Neural progenitor cell (in vitro differentiated cells): Measurements from ENCODE around the gene VAT1L. TPM values are rescaled to one million over a fixed set of nuclear protein-coding genes. Genes with fewer than 3 reads are reported as not detected.

ENCODE experiments used
- DNase-seq: peaks from one replicate; pipeline ENCODE4 v3.0.0-alpha.2; 2016; ENCODE audit warnings: low spot score
- H2AFZ ChIP-seq: fragments of 200-600 bp; sonication (generic); replicated peaks from 2 replicates; pipeline ENCODE4 v1.6.1; 2016; ENCODE audit warnings: antibody characterized with exemption
- H3F3A ChIP-seq: fragments of 200-600 bp; sonication (generic); 2 replicates; pipeline ENCODE4 v1.6.1; 2016; ENCODE audit warnings: antibody characterized with exemption, low read depth
- H3K27ac ChIP-seq: fragments of 200-600 bp; sonication (generic); 2 replicates; pipeline ENCODE4 v1.5.1; 2016; ENCODE audit warnings: mild to moderate bottlenecking
- H3K27me3 ChIP-seq: fragments of 200-600 bp; sonication (generic); 2 replicates; pipeline ENCODE4 v1.6.1; 2016; ENCODE audit warnings: mild to moderate bottlenecking, moderate library complexity
- H3K36me3 ChIP-seq: fragments of 200-600 bp; sonication (generic); 2 replicates; pipeline ENCODE4 v1.5.1; 2016
- H3K4me1 ChIP-seq: fragments of 200-600 bp; sonication (generic); 2 replicates; pipeline ENCODE4 v1.6.1; 2016; ENCODE audit warnings: mixed run types
- H3K4me2 ChIP-seq: fragments of 200-600 bp; sonication (generic); 2 replicates; pipeline ENCODE4 v1.6.1; 2016
- H3K4me3 ChIP-seq: fragments of 200-600 bp; sonication (generic); 2 replicates; pipeline ENCODE4 v1.5.1; 2016
- H3K79me2 ChIP-seq: fragments of 200-600 bp; sonication (generic); 2 replicates; pipeline ENCODE4 v1.6.1; 2016; ENCODE audit warnings: low read depth
- H3K9ac ChIP-seq: fragments of 200-600 bp; sonication (generic); 2 replicates; pipeline ENCODE4 v1.6.1; 2016
- H3K9me3 ChIP-seq: fragments of 200-600 bp; sonication (generic); 2 replicates; pipeline ENCODE4 v1.5.1; 2016; ENCODE audit warnings: low read depth
- H4K20me1 ChIP-seq: fragments of 200-600 bp; sonication (generic); 2 replicates; pipeline ENCODE4 v1.6.1; 2016; ENCODE audit warnings: low read depth
- H3K27ac Mint-ChIP-seq: 3 replicates; pipeline ENCODE4 v1.8.0; 2021; ENCODE audit warnings: mixed read lengths
- H3K27me3 Mint-ChIP-seq: 2 replicates; pipeline ENCODE4 v1.8.0; 2022; ENCODE audit warnings: low read depth, mild to moderate bottlenecking, inconsistent platforms, moderate library complexity, mixed read lengths; ENCODE audit not compliant: insufficient read depth
- H3K36me3 Mint-ChIP-seq: 3 replicates; pipeline ENCODE4 v1.8.0; 2021; ENCODE audit warnings: mixed read lengths
- H3K4me1 Mint-ChIP-seq: 3 replicates; pipeline ENCODE4 v1.8.0; 2021; ENCODE audit warnings: mixed read lengths
- H3K4me3 Mint-ChIP-seq: 3 replicates; pipeline ENCODE4 v1.8.0; 2021; ENCODE audit warnings: mild to moderate bottlenecking, moderate library complexity, mixed read lengths
- H3K9me3 Mint-ChIP-seq: 3 replicates; pipeline ENCODE4 v1.8.0; 2020; ENCODE audit warnings: mixed read lengths
- EZH2 ChIP-seq: fragments of 200-600 bp; sonication (generic); IDR thresholded peaks from 2 replicates; pipeline ENCODE4 v1.6.1; 2017; ENCODE audit warnings: antibody characterized with exemption, mild to moderate bottlenecking, moderate library complexity
- EZH2phosphoT487 ChIP-seq: fragments of 200-600 bp; sonication (generic); IDR thresholded peaks from 2 replicates; pipeline ENCODE4 v1.6.1; 2017; ENCODE audit warnings: antibody characterized with exemption
- total RNA-seq: library from RNA; depleted of rRNA; stranded (reverse); fragments of >200 nt; gene quantifications from 2 replicates; pipeline ENCODE4 v1.2.3, GENCODE V29; 2015; ENCODE audit warnings: low replicate concordance
- TF ChIP-seq, protein P1 (sequence below): fragments of 200-600 bp; sonication (generic); IDR thresholded peaks from 2 replicates; pipeline ENCODE4 v1.5.1; 2017; ENCODE audit warnings: antibody characterized with exemption, mild to moderate bottlenecking

Gene VAT1L
- total RNA-seq, 1 donor from 2014 or later, result 43.2 TPM

GRCh38 chr16:77956231-77956630, 167.9 kb downstream of the VAT1L start:
- peaks cover 35% of the 10 kb centered on the region for H3K36me3 Mint-ChIP-seq
- no peak overlapping the region for H3K27ac ChIP-seq
- no peak overlapping the region for H2AFZ ChIP-seq
- no peak overlapping the region for H3K4me2 ChIP-seq
- H3K36me3 ChIP-seq, result no peaks in the 10 kb centered on the region
- no peak for DNase-seq
- H3K4me1 ChIP-seq, result no peaks in the 10 kb centered on the region
- H3K4me3 ChIP-seq, result no peak overlapping the region
- H3K4me1 Mint-ChIP-seq, result peaks cover 13% of the 10 kb centered on the region
- H4K20me1 ChIP-seq, result no peaks in the 10 kb centered on the region
- H3K9ac ChIP-seq, result no peak overlapping the region
- H3K27ac Mint-ChIP-seq, result no peak overlapping the region
- no peaks in the 10 kb centered on the region for H3K9me3 ChIP-seq
- H3K27me3 ChIP-seq, result no peaks in the 10 kb centered on the region
- no peaks in the 10 kb centered on the region for H3K79me2 ChIP-seq
- peaks cover 5% of the 10 kb centered on the region for H3K27me3 Mint-ChIP-seq
- peaks cover 11% of the 10 kb centered on the region for H3K9me3 Mint-ChIP-seq
- H3K4me3 Mint-ChIP-seq, result no peak overlapping the region
- TF ChIP-seq, protein P1, sequence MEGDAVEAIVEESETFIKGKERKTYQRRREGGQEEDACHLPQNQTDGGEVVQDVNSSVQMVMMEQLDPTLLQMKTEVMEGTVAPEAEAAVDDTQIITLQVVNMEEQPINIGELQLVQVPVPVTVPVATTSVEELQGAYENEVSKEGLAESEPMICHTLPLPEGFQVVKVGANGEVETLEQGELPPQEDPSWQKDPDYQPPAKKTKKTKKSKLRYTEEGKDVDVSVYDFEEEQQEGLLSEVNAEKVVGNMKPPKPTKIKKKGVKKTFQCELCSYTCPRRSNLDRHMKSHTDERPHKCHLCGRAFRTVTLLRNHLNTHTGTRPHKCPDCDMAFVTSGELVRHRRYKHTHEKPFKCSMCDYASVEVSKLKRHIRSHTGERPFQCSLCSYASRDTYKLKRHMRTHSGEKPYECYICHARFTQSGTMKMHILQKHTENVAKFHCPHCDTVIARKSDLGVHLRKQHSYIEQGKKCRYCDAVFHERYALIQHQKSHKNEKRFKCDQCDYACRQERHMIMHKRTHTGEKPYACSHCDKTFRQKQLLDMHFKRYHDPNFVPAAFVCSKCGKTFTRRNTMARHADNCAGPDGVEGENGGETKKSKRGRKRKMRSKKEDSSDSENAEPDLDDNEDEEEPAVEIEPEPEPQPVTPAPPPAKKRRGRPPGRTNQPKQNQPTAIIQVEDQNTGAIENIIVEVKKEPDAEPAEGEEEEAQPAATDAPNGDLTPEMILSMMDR, result no peak
- no peak for TF ChIP-seq EZH2phosphoT487
- no peak for TF ChIP-seq EZH2
- H3F3A ChIP-seq, result peaks cover 2% of the 10 kb centered on the region

DNA sequence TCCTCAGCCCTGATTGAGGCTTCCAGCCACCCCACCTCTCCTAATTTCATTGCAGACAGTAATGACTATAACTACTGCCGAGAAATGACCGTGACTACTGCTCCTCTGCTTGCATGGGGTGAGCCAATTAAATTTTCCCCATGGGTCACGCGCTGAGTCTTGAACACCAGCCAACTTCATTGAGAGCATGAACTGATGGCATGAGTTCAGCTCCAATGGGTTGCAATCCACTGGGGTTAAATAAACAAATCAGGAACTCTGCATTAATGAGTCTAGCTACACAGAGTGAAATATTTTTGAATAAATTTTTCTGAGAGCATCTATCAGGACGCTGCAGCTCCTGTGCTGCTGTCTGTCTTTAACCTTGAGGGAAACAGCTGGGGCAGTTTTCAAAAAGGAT, 172.4 kb downstream of the VAT1L start:
- Histone ChIP-seq H3K79me2 (no peaks in the 10 kb centered on the region), H2AFZ (no peak overlapping the region), H3K4me3 (no peak overlapping the region), H3K4me1 (peaks cover 17% of the 10 kb centered on the region), H3K27ac (no peak overlapping the region), H3K27me3 (no peaks in the 10 kb centered on the region), H4K20me1 (no peaks in the 10 kb centered on the region), H3K9me3 (no peaks in the 10 kb centered on the region), H3K36me3 (no peaks in the 10 kb centered on the region), H3K9ac (no peak overlapping the region), H3F3A (peaks cover 23% of the 10 kb centered on the region), H3K4me2 (no peak overlapping the region)
- no peak overlapping the region for H3K27ac Mint-ChIP-seq
- no peak overlapping the region for H3K4me3 Mint-ChIP-seq
- H3K9me3 Mint-ChIP-seq, result peaks cover 17% of the 10 kb centered on the region
- peaks cover 37% of the 10 kb centered on the region for H3K36me3 Mint-ChIP-seq
- peaks cover 9% of the 10 kb centered on the region for H3K27me3 Mint-ChIP-seq
- TF ChIP-seq EZH2, result no peak
- DNase-seq, result no peak
- peaks cover 41% of the 10 kb centered on the region for H3K4me1 Mint-ChIP-seq

- peaks cover 33% of the 10 kb centered on the region for H3F3A ChIP-seq
These were observed 173.4 kb downstream of the VAT1L start for GRCh38 chr16:77961814-77962213.

GRCh38 chr16:77962689-77963088, 174.3 kb downstream of the VAT1L start:
- Histone ChIP-seq H3K27me3 (no peaks in the 10 kb centered on the region), H3K4me2 (peak overlapping the region; percentile 46), H3K4me3 (no peak overlapping the region), H2AFZ (no peak overlapping the region), H3K79me2 (no peaks in the 10 kb centered on the region), H3K27ac (no peak overlapping the region), H3F3A (peaks cover 42% of the 10 kb centered on the region), H3K9me3 (no peaks in the 10 kb centered on the region), H3K36me3 (no peaks in the 10 kb centered on the region), H3K4me1 (peaks cover 31% of the 10 kb centered on the region), H4K20me1 (peaks cover 4% of the 10 kb centered on the region), H3K9ac (no peak overlapping the region)
- TF ChIP-seq EZH2 (no peak), EZH2phosphoT487 (no peak)
- TF ChIP-seq, protein P1, result no peak
- Mint-ChIP-seq H3K27me3 (peaks cover 9% of the 10 kb centered on the region), H3K27ac (peak overlapping the region; percentile 94), H3K9me3 (peaks cover 17% of the 10 kb centered on the region), H3K4me1 (peaks cover 59% of the 10 kb centered on the region), H3K36me3 (peaks cover 30% of the 10 kb centered on the region), H3K4me3 (peak overlapping the region; percentile 40)
- DNase-seq, result no peak

More at GRCh38 chr16:77961814-77962213, 173.4 kb downstream of the VAT1L start:
- no peak overlapping the region for H3K9ac ChIP-seq
- peaks cover 24% of the 10 kb centered on the region for H3K4me1 ChIP-seq
- peak overlapping the region; percentile 15 for H3K4me3 Mint-ChIP-seq
- DNase-seq, result no peak
- H4K20me1 ChIP-seq, result no peaks in the 10 kb centered on the region
- no peaks in the 10 kb centered on the region for H3K27me3 ChIP-seq
- H3K4me3 ChIP-seq, result no peak overlapping the region
- peaks cover 50% of the 10 kb centered on the region for H3K4me1 Mint-ChIP-seq
- peaks cover 30% of the 10 kb centered on the region for H3K36me3 Mint-ChIP-seq
- no peaks in the 10 kb centered on the region for H3K79me2 ChIP-seq
- H2AFZ ChIP-seq, result no peak overlapping the region
- H3K27me3 Mint-ChIP-seq, result peaks cover 9% of the 10 kb centered on the region
- TF ChIP-seq EZH2, result no peak
- TF ChIP-seq EZH2phosphoT487, result no peak
- TF ChIP-seq, protein P1, result no peak
- H3K9me3 ChIP-seq, result no peaks in the 10 kb centered on the region
- H3K27ac Mint-ChIP-seq, result peak overlapping the region; percentile 88
- no peaks in the 10 kb centered on the region for H3K36me3 ChIP-seq
- H3K9me3 Mint-ChIP-seq, result peaks cover 17% of the 10 kb centered on the region
- no peak overlapping the region for H3K27ac ChIP-seq
- no peak overlapping the region for H3K4me2 ChIP-seq
